Activated T-cell treated with anti-CD3 and anti-CD28 coated beads for 1 hour (primary cell): ENCODE results near the gene ETS1.
A peak's percentile ranks its signal among the peaks of the same experiment; 100 is the strongest.

Experiments used
- DNase-seq: peaks from one replicate; pipeline ENCODE4 v3.0.0-alpha.2; 2020; ENCODE audit warnings: low read depth

The ETS1 gene

GRCh38 chr11:128480665-128481064, 106.7 kb downstream of the ETS1 start:
- no peak for DNase-seq

GRCh38 chr11:128480066-128480465, 107.3 kb downstream of the ETS1 start:
- no peak for DNase-seq

GRCh38 chr11:128479144-128479543, 108.2 kb downstream of the ETS1 start:
- DNase-seq, result no peak

GRCh38 chr11:128478305-128478704, 109.1 kb downstream of the ETS1 start:
- no peak for DNase-seq

GRCh38 chr11:128477811-128478210, 109.5 kb downstream of the ETS1 start:
- DNase-seq, result no peak

GRCh38 chr11:128477278-128477677, 110.1 kb downstream of the ETS1 start:
- DNase-seq, result no peak

GRCh38 chr11:128476729-128477128, 110.6 kb downstream of the ETS1 start:
- DNase-seq, result peak; percentile 49

GRCh38 chr11:128476049-128476448, 111.3 kb downstream of the ETS1 start:
- no peak for DNase-seq

GRCh38 chr11:128474036-128474874, 113.1 kb downstream of the ETS1 start:
- no peak for DNase-seq

- DNase-seq, result no peak
Measured at GRCh38 chr11:128473636-128474035, 113.7 kb downstream of the ETS1 start.

- no peak for DNase-seq
Measured at GRCh38 chr11:128472128-128473089, 114.9 kb downstream of the ETS1 start.

GRCh38 chr11:128471138-128471661, 116.2 kb downstream of the ETS1 start:
- DNase-seq, result no peak

GRCh38 chr11:128470081-128470480, 117.3 kb downstream of the ETS1 start:
- DNase-seq, result no peak

GRCh38 chr11:128469220-128469619, 118.1 kb downstream of the ETS1 start:
- DNase-seq, result no peak

GRCh38 chr11:128468111-128468510, 119.2 kb downstream of the ETS1 start:
- no peak for DNase-seq

GRCh38 chr11:128467610-128468041, 119.7 kb downstream of the ETS1 start:
- DNase-seq, result no peak

- DNase-seq, result no peak
Measured at GRCh38 chr11:128467041-128467440, 120.3 kb downstream of the ETS1 start.

- no peak for DNase-seq
Measured at GRCh38 chr11:128465946-128466705, 121.2 kb downstream of the ETS1 start.

GRCh38 chr11:128465531-128465930, 121.8 kb downstream of the ETS1 start:
- DNase-seq, result no peak

GRCh38 chr11:128464878-128465450, 122.4 kb downstream of the ETS1 start:
- DNase-seq, result no peak

GRCh38 chr11:128463979-128464378, 123.4 kb downstream of the ETS1 start:
- no peak for DNase-seq
